Measurements from ENCODE around the gene TMEM92. TPM values are rescaled to one million over a fixed set of nuclear protein-coding genes. Genes with fewer than 3 reads are reported as not detected.
A peak's percentile ranks its signal among the peaks of the same experiment; 100 is the strongest.

The TMEM92 gene
- total and polyA plus RNA-seq, 2 of the 13 experiments (the other 11 are each of a cell fraction or from before 2014, with no cell fraction given) = 0.07 TPM; not detected in 1

DNA sequence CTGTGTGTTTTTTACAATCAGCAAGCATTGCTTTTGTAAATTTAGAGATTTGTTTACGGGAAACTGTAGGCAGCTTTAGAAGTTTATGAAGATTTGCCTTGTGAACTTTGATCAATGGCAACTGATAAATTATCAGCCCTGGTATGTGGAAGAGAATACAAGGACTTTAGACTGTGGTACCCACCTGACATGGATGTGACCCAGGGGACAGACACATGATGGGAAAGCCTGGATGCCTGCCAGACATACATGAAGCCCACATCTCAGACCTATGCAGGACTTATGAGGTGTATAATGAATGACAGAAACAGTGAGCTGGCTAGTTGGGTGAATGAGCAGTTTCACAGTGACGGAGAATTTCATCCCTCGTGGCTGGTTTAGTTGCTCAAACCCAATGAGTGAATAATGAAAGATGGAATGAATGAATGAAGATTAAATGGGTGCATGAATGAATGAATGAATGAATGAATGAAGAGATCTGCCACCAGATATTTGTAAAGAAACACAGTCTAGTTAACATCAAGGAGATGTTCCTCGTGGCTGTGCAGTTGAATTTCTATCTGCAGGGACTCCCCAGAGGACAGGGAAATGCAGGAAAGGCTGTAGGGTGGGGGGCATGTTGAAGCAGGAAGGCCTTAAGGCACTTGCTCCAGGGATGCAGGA is 7.6 kb downstream of the TMEM92 start:
- CTCF ChIA-PET (ENCODE audit: low intra/inter-chr PET ratio, low total read pairs) = no interaction called here
- intact Hi-C loops (cut with micrococcal nuclease; ENCODE audit: unreplicated experiment) = no loop called here
- POLR2A ChIA-PET = no interaction called here
- no peak overlapping the region for H3K4me3 ChIP-seq (replicated peaks in 1 of 3; ENCODE audit: insufficient read depth in 1 of 3, low read depth in 2 of 3, low read length in 3 of 3)
- no peak overlapping the region for H3K4me2 ChIP-seq (ENCODE audit: low read depth, low read length)
- WGBS (ENCODE audit: low lambda C conversion rate) = 34% methylated on average over 4 of the region's 4 CpGs
- H4K20me1 ChIP-seq (ENCODE audit: insufficient read depth, low read length) = no peaks in the 10 kb centered on the region
- H3K27me3 ChIP-seq (ENCODE audit: control insufficient read depth in 1 of 2, insufficient read depth in 2 of 2, low read length in 2 of 2) = peaks cover 0 to 27% of the 10 kb centered on the region in 2 experiments; a peak in 3 of 5 replicates
- peak; percentile 38 for DNase-seq (ENCODE audit: low spot score)
- H3K27ac ChIP-seq (ENCODE audit: extremely low read length, insufficient read depth, low read length) = no peak overlapping the region
- TF ChIP-seq ZNF703 (CRISPR knock-in tag; IDR thresholded peaks at IDR 0.05; ENCODE audit: borderline replicate concordance) = no peak
- TF ChIP-seq ZMYM3 (CRISPR knock-in tag; IDR thresholded peaks at IDR 0.05) = no peak
- TF ChIP-seq ZNF24 (IDR thresholded peaks at IDR 0.05) = 0 out of 2 replicates have a peak, but pooled peaks have one; percentile 40
- no TSS peak for BruUV-seq (replicated peaks)
- H3K79me2 ChIP-seq (ENCODE audit: insufficient read depth, low read length) = no peaks in the 10 kb centered on the region
- H3K36me3 ChIP-seq (replicated peaks in 1 of 2; ENCODE audit: control insufficient read depth in 1 of 2, insufficient read depth in 2 of 2, low read length in 2 of 2) = no peaks in the 10 kb centered on the region
- H3K9ac ChIP-seq (ENCODE audit: insufficient read depth, low read depth, low read length) = no peak overlapping the region
- in situ Hi-C loops (cut with HindIII; ENCODE audit: extremely low pct_ligation_motif_present, low pct_unique_long_range_greater_than_20kb) = no loop called here
- no peak for FAIRE-seq
- peaks cover 2% of the 10 kb centered on the region; the same call in 1 of the 2 replicates for H3K4me1 ChIP-seq (ENCODE audit: insufficient read depth, low read length)
- no peaks in the 10 kb centered on the region for H3K9me3 ChIP-seq (ENCODE audit: low read length)
- no peak overlapping the region for H2AFZ ChIP-seq (ENCODE audit: low read length)
- ATAC-seq = no peak

DNA sequence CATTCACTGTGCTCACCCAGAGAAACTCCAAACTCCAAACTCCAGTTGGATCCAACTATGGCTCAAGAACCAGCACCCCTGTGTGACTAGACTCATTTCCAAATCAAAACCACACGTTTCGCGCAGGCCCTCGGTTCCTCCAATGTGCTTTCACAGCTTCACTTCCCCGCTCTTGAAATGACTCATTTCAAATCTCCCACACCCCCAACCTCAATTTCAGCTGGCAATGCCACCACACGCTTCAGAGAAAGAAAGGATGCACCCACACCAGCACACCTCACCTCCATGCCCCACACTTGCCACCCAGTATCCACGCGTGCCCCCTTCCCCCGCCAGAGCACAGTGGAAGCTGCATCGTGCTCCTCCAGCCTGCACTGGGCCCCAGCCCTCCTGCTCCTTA is 9.0 kb downstream of the TMEM92 start:
- Histone ChIP-seq H3K79me2 (ENCODE audit: insufficient read depth, low read length) (no peaks in the 10 kb centered on the region), H3K27me3 (ENCODE audit: control insufficient read depth in 1 of 2, insufficient read depth in 2 of 2, low read length in 2 of 2) (peaks cover 0 to 14% of the 10 kb centered on the region in 2 experiments; a peak in 3 of 5 replicates), H3K4me3 (replicated peaks in 1 of 3; ENCODE audit: insufficient read depth in 1 of 3, low read depth in 2 of 3, low read length in 3 of 3) (no peak overlapping the region), H3K27ac (ENCODE audit: extremely low read length, insufficient read depth, low read length) (no peak overlapping the region), H3K9me3 (ENCODE audit: low read length) (no peaks in the 10 kb centered on the region), H3K4me1 (ENCODE audit: insufficient read depth, low read length) (no peaks in the 10 kb centered on the region), H4K20me1 (ENCODE audit: insufficient read depth, low read length) (no peaks in the 10 kb centered on the region), H3K36me3 (replicated peaks in 1 of 2; ENCODE audit: control insufficient read depth in 1 of 2, insufficient read depth in 2 of 2, low read length in 2 of 2) (no peaks in the 10 kb centered on the region), H2AFZ (ENCODE audit: low read length) (no peak overlapping the region), H3K4me2 (ENCODE audit: low read depth, low read length) (no peak overlapping the region), H3K9ac (ENCODE audit: insufficient read depth, low read depth, low read length) (no peak overlapping the region)
- FAIRE-seq (no peak), ATAC-seq (no peak), DNase-seq (ENCODE audit: low spot score) (no peak)
- WGBS (ENCODE audit: low lambda C conversion rate) = 61% methylated on average over 10 of the region's 10 CpGs
- CTCF ChIA-PET (ENCODE audit: low intra/inter-chr PET ratio, low total read pairs) = no interaction called here
- TF ChIP-seq NAIF1 (CRISPR knock-in tag; IDR thresholded peaks at IDR 0.05; ENCODE audit: borderline replicate concordance) (no peak), ZNF7 (CRISPR knock-in tag; IDR thresholded peaks at IDR 0.05) (no peak), ZNF878 (CRISPR knock-in tag; IDR thresholded peaks at IDR 0.05) (no peak)
- TF ChIP-seq, protein P1, sequence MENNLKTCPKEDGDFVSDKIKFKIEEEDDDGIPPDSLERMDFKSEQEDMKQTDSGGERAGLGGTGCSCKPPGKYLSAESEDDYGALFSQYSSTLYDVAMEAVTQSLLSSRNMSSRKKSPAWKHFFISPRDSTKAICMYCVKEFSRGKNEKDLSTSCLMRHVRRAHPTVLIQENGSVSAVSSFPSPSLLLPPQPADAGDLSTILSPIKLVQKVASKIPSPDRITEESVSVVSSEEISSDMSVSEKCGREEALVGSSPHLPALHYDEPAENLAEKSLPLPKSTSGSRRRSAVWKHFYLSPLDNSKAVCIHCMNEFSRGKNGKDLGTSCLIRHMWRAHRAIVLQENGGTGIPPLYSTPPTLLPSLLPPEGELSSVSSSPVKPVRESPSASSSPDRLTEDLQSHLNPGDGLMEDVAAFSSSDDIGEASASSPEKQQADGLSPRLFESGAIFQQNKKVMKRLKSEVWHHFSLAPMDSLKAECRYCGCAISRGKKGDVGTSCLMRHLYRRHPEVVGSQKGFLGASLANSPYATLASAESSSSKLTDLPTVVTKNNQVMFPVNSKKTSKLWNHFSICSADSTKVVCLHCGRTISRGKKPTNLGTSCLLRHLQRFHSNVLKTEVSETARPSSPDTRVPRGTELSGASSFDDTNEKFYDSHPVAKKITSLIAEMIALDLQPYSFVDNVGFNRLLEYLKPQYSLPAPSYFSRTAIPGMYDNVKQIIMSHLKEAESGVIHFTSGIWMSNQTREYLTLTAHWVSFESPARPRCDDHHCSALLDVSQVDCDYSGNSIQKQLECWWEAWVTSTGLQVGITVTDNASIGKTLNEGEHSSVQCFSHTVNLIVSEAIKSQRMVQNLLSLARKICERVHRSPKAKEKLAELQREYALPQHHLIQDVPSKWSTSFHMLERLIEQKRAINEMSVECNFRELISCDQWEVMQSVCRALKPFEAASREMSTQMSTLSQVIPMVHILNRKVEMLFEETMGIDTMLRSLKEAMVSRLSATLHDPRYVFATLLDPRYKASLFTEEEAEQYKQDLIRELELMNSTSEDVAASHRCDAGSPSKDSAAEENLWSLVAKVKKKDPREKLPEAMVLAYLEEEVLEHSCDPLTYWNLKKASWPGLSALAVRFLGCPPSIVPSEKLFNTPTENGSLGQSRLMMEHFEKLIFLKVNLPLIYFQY (CRISPR knock-in tag; IDR thresholded peaks at IDR 0.05; ENCODE audit: borderline replicate concordance) = no peak
- TF ChIP-seq, protein P2, sequence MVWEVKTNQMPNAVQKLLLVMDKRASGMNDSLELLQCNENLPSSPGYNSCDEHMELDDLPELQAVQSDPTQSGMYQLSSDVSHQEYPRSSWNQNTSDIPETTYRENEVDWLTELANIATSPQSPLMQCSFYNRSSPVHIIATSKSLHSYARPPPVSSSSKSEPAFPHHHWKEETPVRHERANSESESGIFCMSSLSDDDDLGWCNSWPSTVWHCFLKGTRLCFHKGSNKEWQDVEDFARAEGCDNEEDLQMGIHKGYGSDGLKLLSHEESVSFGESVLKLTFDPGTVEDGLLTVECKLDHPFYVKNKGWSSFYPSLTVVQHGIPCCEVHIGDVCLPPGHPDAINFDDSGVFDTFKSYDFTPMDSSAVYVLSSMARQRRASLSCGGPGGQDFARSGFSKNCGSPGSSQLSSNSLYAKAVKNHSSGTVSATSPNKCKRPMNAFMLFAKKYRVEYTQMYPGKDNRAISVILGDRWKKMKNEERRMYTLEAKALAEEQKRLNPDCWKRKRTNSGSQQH (CRISPR knock-in tag; IDR thresholded peaks at IDR 0.05; ENCODE audit: low read depth) = no peak
- intact Hi-C loops (cut with micrococcal nuclease; ENCODE audit: unreplicated experiment) (no loop called here), in situ Hi-C loops (cut with HindIII; ENCODE audit: extremely low pct_ligation_motif_present, low pct_unique_long_range_greater_than_20kb) (no loop called here)
- no TSS peak for BruUV-seq (replicated peaks)
- POLR2A ChIA-PET = no interaction called here
